HG02852 (cell line): ENCODE results near the gene OBSL1.
A peak's percentile ranks its signal among the peaks of the same experiment; 100 is the strongest.

Experiments
- ATAC-seq: cut with Tn5 transposase; IDR thresholded peaks from one replicate; pipeline ENCODE4 v1.9.1; 2021; ENCODE audit warnings: mild to moderate bottlenecking, moderate library complexity; ENCODE audit not compliant: unreplicated experiment

OBSL1 gene

DNA sequence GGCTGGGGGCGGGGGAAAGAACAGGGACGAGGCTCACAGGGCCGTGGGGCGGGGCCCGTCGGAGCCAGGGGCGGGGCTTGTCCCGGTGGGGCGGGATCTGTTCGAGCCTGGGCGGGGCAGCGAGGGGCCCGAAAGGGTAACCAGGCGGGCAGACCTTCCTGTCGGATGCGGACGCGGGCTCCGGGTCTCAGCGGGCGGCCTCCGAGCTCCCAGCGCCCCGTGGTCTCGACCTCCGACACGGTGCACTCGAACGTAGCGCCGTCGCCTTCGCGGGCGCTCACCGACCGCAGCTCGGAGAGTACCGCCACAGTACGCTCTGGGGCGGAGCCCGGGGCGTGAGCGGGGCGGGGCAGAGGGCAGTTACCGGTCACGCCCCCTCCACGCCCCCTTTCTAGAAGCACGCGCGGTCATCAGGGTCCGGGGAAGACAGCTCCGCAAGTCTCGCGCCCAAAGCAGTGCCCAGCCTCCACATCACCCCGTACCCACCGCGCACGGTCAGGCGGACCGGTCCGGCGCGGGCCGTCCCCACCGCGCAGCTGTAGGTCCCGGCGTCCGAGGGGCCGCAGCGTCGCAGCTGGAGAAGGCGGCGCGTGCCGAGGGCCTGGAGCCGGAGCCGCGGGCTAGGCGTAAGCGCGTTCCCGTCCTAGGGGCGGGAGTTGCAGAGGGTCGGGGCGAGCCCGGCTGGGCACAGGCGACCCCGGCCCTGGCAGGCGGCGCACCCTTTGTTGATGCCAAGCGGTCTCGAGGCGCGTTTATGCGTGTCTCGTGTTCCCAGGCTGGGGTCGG lies 18.8 kb downstream of the OBSL1 start:
- ATAC-seq, result peak; percentile 94

DNA sequence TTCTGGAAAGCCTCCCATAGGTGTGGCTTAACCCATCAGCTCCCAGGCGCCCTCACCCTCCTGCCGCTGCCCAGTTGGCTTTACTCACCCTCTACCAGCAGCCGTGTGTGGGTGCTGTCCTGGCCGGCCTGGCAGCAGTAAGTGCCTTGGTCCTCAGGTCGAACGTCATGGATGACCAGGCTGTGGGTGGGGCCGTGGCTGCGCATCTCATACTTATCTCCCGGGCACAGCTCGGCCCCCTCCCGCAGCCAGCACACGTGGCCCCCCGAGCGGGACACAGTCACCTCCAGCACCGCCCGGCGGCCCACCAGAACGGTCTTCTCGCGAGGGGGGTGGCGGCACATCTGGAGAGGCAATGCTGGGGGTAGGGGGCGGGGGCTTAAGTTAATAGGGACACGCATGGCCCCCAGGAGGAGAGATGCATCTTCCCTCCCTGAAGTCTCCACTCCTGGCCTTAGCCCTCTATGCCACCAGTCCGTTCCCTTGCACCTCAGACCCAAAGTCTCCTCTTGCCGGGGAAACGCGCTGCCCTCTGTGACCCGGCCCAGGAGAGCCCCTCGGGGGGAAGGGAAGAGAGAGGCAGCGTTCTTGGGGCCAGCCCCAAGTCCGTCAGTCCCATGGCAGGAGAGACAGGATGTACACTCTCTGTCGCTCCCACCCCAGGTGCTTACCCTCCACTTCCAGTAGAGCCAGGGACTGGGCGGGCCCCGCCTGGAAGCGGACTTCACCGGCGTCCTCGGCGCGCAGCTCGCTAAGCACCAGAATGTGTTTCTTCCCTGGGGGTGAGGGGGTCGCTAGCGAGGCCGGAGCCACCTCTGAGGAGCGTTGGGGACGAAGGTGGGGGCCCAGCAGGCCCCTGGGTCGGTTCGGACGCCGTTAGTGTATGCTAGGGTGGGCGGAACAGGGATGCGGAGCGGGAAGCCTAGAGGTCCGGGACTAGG lies 19.6 kb downstream of the OBSL1 start:
- ATAC-seq, result peak; percentile 3

- no peak for ATAC-seq
These were observed 21.7 kb downstream of the OBSL1 start for GRCh38 chr2:219549619-219550018.

GRCh38 chr2:219548990-219549389 lies 22.3 kb downstream of the OBSL1 start:
- no peak for ATAC-seq

- ATAC-seq, result no peak
These were observed 23.7 kb downstream of the OBSL1 start for GRCh38 chr2:219547621-219548020.

DNA sequence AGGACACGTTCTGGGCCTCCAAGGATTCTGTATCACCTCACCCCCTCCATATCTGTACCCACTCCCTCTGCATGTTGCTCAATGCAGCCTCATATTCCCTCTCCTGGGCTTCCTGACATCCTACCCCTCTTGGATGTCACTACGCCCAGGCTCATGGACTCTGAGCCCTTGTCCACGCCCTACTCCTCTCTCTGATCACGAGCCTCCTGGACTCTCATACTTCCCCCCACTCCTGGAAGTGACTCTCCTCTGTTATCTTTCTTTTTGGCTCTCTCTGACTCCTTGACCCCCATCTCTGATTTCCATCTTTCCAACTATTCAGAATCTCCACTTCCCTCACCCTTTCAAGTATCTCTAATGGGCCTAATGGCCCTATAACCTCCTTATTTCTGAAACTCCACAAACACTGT lies 25.4 kb downstream of the OBSL1 start:
- no peak for ATAC-seq

GRCh38 chr2:219545295-219545942 lies 25.9 kb downstream of the OBSL1 start:
- ATAC-seq, result no peak

- no peak for ATAC-seq
These were observed 26.8 kb downstream of the OBSL1 start for GRCh38 chr2:219544567-219544966.

GRCh38 chr2:219543596-219544358 lies 27.6 kb downstream of the OBSL1 start, which contains the start of the genes CHPF and TMEM198:
CHPF (minus strand) TSS chr2:219543809; CDS start chr2:219543538, 271 bp downstream.
TMEM198 (plus strand) TSS chr2:219544028; CDS start chr2:219544728, 700 bp downstream.
- peak; percentile 71 for ATAC-seq

- ATAC-seq, result peak; percentile 34
These were observed 28.3 kb downstream of the OBSL1 start for GRCh38 chr2:219542931-219543595.

DNA sequence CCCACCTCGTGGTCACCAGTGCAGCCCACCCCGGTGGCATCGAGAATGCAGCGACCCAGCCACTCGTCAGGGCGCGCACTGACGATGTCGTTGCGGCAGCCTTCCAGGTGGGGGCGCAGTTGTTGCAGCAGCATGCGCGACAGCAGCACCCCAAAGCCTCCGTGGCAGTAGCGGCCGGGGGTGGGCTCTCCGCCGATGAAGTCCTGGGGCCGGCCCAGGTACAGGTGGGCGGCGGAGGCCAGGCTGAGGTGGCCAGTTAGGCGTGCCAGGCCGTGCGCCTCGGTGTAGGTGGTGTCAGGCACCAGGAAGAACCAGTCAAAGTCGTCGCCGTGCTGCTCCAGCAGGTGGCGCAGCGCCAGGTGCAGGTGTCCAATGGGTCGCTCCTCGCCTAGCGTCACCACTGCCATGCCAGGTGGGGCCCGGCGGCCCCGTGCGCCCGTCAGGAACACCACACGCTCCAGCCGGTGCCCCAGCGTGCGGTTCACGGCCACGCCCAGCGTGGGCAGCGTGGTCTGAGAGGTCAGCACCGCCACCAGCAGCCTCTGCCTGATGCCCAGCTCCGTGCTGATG lies 29.6 kb downstream of the OBSL1 start:
- peak; percentile 44 for ATAC-seq

DNA sequence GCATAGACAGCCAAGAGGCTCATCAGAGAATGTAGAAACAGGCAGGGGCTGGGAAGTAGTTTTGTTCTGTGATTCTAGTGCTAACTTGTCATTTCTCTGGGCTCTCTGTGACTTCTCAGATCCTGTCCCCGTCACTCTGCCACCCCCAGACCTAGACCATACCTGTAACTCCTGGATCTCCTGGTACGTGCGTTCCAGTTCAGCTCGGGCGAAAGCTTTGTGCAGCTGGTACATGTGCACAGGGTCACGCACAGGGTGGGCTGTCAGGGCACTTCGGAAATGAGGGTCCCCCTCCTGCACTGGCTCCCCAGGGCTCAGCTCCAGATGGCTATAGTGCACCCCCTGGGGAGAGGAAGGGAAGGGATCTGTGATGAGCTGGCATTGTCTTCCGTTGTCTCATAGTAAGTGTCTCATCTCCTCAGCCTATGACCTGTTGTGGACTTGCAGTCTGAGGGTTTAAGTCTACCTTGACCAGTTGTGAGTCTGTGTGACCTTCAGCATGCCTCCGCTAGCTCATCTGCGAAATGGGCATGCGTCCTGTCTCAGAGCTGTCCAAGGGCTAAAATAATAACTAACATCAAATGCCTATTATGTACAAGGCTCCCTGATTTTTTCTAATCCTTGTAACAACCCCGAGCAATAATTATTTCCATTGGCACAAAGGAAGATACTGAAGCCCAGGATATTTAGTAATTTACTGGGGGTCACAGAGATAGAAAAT lies 30.4 kb downstream of the OBSL1 start:
- ATAC-seq, result no peak

DNA sequence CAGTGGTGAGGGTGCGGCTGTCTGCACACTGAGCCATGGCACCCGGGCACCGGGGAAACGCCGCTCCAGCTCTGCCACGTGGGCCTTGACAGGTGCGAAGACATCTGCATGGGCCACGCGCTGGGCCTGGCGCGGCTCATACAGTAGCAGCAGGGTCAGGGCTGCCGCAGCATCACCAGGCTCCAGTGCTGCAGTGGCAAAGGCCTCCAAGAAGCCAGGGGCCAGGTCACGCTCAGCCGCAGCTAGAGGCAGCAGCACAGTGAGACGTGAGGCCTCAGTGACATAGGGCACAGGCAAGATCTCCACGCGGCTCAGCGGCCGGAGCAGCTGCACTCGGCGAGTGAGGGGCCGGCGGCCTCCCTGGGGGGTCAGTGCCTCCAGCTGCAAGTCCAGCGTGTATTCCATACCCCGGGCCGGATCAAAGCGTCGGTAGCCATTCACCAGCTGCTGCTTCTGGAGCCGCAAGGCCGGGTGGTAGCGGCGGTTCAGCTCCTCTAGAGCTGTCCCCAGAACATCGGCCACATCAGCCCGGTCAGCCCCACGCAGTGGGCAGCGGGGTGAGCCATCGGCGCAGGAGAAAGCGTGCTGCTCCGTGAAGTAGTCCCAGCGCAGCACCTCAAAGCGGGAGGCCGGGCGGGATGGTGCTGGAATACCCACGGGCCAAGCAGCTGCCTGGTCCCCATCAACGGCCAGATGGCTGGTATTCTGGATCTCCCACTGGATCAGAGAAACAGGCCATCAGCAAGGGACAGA lies 31.2 kb downstream of the OBSL1 start:
- ATAC-seq, result no peak

DNA sequence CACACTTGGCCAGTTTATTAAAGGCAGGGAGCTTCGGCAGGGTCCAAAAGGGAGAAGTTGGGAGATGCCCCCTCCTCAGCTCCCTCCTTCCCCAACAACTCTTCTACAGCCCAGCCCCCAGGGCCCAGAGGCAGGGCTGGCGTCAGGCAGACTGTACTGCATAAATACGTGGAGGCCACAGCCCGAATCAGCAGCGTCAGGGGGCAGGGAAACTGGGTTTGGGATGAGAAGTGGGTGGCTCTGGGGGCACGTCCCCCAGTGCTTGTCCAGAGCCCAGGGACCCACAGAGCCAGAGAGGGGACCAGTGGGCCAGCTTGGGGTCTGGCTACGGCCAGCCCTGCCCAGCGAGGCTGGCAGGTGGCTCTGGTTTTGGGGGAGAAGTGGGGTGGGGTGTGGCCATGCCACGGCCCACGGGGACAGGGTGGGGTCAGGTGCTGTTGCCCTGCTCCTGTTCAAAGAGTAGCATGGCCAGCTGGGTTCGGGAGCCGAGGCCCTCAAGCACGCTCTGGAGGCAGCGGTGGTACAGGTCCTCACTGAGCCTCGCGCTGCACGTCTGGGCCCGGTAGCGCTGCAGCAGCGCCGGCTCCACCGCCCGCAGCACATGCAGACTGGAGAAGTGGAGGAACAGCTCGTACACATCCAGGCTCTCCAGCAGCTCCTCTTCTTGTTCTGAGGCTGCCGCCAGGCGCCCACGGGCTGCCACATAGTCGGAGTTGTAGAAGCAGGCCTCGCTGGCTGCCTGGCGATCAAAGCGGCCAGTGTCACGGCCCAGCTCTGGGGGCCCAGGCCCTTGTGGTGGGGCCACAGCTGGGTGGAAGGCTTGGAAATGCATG lies 32.2 kb downstream of the OBSL1 start:
- ATAC-seq, result no peak

GRCh38 chr2:219538504-219538951 lies 32.8 kb downstream of the OBSL1 start:
- no peak for ATAC-seq

DNA sequence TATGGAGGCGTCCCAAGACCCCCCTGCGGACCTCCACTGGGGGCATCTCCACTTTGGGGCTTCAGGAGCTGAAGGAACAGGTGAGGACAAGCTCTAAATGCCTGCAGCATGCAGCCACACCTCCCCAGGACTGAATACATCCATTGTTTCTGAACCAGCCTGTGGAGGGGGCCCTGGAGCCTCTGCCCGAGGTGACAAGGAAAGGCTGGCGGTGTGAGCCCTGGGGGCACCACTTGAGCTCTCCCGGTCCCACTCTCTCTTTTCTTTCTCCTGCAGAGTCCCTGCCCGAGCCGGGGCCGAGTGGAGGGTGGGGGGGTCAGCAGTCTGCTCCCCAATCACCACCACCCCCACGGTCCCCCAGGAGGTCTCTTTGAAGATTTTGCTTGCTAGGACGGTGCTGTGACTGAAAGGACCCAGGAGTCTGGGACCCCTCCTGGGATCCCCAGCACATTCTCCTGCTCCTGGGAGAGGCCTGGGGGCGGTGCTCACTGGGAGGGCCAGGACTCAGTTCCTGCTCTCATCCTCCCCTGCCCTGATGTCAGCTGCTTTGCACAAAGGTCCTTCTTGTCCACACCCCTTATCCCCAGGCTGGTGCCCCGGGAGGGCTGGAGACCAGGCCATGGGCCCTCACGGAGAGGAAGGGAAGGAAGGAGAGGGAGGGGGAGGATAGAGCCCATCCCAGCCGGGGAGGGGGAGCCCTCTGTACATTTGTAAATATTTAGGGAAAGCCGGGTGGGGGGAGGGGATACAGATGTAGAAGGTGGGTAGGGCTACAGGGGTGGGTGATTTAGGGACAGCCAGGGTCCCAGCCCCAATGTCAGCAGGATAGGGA lies 33.5 kb downstream of the OBSL1 start:
- ATAC-seq, result no peak
